Adrenal gland (tissue), 5 donors: ENCODE data around the gene ARHGAP32.

ENCODE experiments used
- POLR2A ChIP-seq, 2 donors: fragments of 450-650 bp; IDR thresholded peaks; one replicate each; pipeline ENCODE4 v1.6.1; 2017; ENCODE audit warnings: antibody characterized with exemption in 2 of 2, mild to moderate bottlenecking in 2 of 2, moderate library complexity in 1 of 2
- TF ChIP-seq, protein P1 (sequence below), 6 experiments: fragments of 450-650 bp in 4 of 6; fragments of 200-600 bp in 2 of 6; sonication (generic) in 1 of 6; IDR thresholded peaks; 1 replicate in 5 of 6; 2 replicates in 1 of 6; pipeline versions ENCODE4 v1.5.1 to v1.8.0; 2016 to 2021; ENCODE audit warnings: antibody characterized with exemption in 6 of 6, mild to moderate bottlenecking in 2 of 6, moderate library complexity in 1 of 6
- donor health status: DM: no; HTN: no; CAD: no.

GRCh38 chr11:129222158-129222557, 30.0 kb upstream of the ARHGAP32 start:
- TF ChIP-seq, protein P1, sequence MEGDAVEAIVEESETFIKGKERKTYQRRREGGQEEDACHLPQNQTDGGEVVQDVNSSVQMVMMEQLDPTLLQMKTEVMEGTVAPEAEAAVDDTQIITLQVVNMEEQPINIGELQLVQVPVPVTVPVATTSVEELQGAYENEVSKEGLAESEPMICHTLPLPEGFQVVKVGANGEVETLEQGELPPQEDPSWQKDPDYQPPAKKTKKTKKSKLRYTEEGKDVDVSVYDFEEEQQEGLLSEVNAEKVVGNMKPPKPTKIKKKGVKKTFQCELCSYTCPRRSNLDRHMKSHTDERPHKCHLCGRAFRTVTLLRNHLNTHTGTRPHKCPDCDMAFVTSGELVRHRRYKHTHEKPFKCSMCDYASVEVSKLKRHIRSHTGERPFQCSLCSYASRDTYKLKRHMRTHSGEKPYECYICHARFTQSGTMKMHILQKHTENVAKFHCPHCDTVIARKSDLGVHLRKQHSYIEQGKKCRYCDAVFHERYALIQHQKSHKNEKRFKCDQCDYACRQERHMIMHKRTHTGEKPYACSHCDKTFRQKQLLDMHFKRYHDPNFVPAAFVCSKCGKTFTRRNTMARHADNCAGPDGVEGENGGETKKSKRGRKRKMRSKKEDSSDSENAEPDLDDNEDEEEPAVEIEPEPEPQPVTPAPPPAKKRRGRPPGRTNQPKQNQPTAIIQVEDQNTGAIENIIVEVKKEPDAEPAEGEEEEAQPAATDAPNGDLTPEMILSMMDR (IDR thresholded peaks at IDR 0.05), result no peak
- TF ChIP-seq POLR2A (IDR thresholded peaks at IDR 0.05), result no peak
